Fibroblast of skin of left quadriceps (primary cell): ENCODE measurements around the gene TAS1R3.
A peak's percentile ranks its signal among the peaks of the same experiment; 100 is the strongest.
"Not testable (repeated sequence)": the region's sequence is repeated elsewhere in the genome, so short reads cannot be mapped to it uniquely, and the experiment has no call there.

ENCODE experiments used
- DNase-seq, 2 experiments: peaks; one replicate each; pipeline ENCODE4 v3.0.0-alpha.2; 2013; ENCODE audit warnings: low read depth in 2 of 2

TAS1R3 gene

GRCh38 chr1:1354271-1355247 is 23.5 kb downstream of the TAS1R3 start:
- no peak for DNase-seq

GRCh38 chr1:1355416-1355815 is 24.3 kb downstream of the TAS1R3 start:
- no peak for DNase-seq

- no peak for DNase-seq
These were observed 25.2 kb downstream of the TAS1R3 start for GRCh38 chr1:1356166-1356795.

GRCh38 chr1:1356796-1357401 is 25.8 kb downstream of the TAS1R3 start:
- no peak for DNase-seq

GRCh38 chr1:1357871-1358432 is 26.9 kb downstream of the TAS1R3 start:
- DNase-seq, result no peak

GRCh38 chr1:1358433-1359271 is 27.6 kb downstream of the TAS1R3 start, which contains the start of gene MXRA8:
Gene MXRA8, minus strand, starts transcription at chr1:1358555. Its CDS starts 51 bp downstream, at chr1:1358504.
- DNase-seq, result peak; percentile 65 to 75

GRCh38 chr1:1359308-1359663 is 28.2 kb downstream of the TAS1R3 start:
- peak; percentile 42 to 47 for DNase-seq

- peak in 1 of 2 experiments; percentile 39 for DNase-seq
These were observed 28.8 kb downstream of the TAS1R3 start for GRCh38 chr1:1359664-1360468.

- DNase-seq, result peak; percentile 76 to 77
These were observed 29.6 kb downstream of the TAS1R3 start for GRCh38 chr1:1360506-1361169.

- DNase-seq, result no peak
These were observed 30.3 kb downstream of the TAS1R3 start for GRCh38 chr1:1361233-1361981.

- peak; percentile 50 to 52 for DNase-seq
These were observed 30.9 kb downstream of the TAS1R3 start for GRCh38 chr1:1361982-1362423.

- no peak for DNase-seq
These were observed 33.2 kb downstream of the TAS1R3 start for GRCh38 chr1:1364266-1364665.

- no peak for DNase-seq
These were observed 35.0 kb downstream of the TAS1R3 start for GRCh38 chr1:1365875-1366698.

- no peak for DNase-seq
These were observed 35.6 kb downstream of the TAS1R3 start for GRCh38 chr1:1366699-1367066.

GRCh38 chr1:1367315-1367714 is 36.2 kb downstream of the TAS1R3 start:
- no peak for DNase-seq

- not testable (repeated sequence) for DNase-seq
These were observed 39.0 kb downstream of the TAS1R3 start for GRCh38 chr1:1370094-1370493.

GRCh38 chr1:1370771-1371300 is 39.8 kb downstream of the TAS1R3 start:
- DNase-seq, result no peak

GRCh38 chr1:1371364-1371745 is 40.3 kb downstream of the TAS1R3 start:
- no peak for DNase-seq
